ENCODE results near the gene GGCX.

GGCX gene

DNA sequence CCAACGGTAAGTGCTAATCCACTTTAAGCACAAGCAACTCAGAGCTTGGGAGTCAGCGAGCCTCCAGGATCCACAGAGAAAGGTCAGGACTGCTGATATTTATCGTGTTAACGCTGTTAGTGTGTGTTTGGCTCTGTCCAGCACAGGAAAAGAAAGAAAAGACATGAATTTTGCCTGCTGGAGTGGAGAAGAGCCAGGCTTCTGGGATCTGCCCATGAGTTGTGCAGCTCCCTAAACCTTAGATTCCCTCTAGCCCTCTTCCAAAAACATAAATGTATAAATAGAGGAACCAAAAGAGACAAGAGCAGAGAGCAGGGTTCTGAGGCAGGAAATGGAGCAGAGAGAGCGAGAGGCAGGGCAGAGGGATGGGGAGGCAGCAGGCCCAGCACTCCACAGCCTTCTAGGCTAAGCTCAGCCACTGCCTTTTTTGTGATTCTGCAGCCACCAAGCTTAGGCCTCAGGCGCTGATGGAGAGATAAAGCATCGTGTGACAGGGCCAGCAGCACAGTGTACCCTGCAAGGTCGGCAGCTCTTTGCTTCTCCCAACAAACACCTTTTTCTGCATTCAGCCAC, 36.9 kb downstream of the GGCX start:
- Histone ChIP-seq H3K79me2 (ENCODE audit: insufficient read depth, low read length) (no peaks in the 10 kb centered on the region), H3K9me2 (replicated peaks; ENCODE audit: insufficient read depth, low read length) (no peaks in the 10 kb centered on the region), H3K9ac (ENCODE audit: low read length) (no peak overlapping the region), H4K20me1 (ENCODE audit: low read depth, low read length) (no peaks in the 10 kb centered on the region), H3K36me3 (ENCODE audit: low read length) (no peaks in the 10 kb centered on the region), H3F3A (ENCODE audit: insufficient read depth) (no peaks in the 10 kb centered on the region), H2AFZ (ENCODE audit: low read depth, low read length, severe bottlenecking) (no peak overlapping the region), H3K27ac (ENCODE audit: low read depth, low read length) (no peak overlapping the region), H3K4me3 (ENCODE audit: insufficient read depth, low read length, poor library complexity, severe bottlenecking) (no peak overlapping the region), H3K4me2 (ENCODE audit: low read depth, low read length, poor library complexity, severe bottlenecking) (no peak overlapping the region), H3K27me3 (ENCODE audit: low read length) (no peaks in the 10 kb centered on the region), H3K9me3 (ENCODE audit: insufficient read depth, low read length) (no peaks in the 10 kb centered on the region)
- TF ChIP-seq CTCF (IDR thresholded peaks at IDR 0.05; ENCODE audit: insufficient read depth, low read length, poor library complexity, severe bottlenecking) (no peak), EZH2phosphoT487 (conservative IDR thresholded peaks at IDR 0.05; ENCODE audit: low read length) (no peak)

DNA sequence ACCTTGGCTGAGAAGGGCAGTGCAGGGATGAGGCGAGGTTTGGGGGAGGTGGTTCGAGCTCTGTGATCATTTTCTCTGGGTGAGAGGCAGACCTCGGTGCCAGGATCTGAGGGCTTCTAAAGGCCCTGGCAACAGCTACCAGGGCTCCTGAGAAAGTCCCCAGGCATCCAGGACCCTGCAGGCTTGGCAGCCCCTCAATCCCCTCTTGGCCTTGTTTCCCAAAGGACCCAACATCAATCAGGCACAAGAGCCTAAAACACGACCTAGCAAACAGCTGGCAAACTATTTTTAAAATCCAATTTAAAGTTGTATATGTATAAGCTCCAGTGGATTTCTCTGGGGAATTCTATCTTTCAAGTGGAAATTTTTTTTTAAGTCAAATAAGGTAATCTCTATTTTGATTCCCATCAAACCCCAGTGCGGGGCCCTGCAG, 37.4 kb downstream of the GGCX start:
- no peaks in the 10 kb centered on the region for H3K9me2 ChIP-seq (replicated peaks; ENCODE audit: insufficient read depth, low read length)
- H4K20me1 ChIP-seq (ENCODE audit: low read depth, low read length) = no peaks in the 10 kb centered on the region
- H3K27me3 ChIP-seq (ENCODE audit: low read length) = no peaks in the 10 kb centered on the region
- H3F3A ChIP-seq (ENCODE audit: insufficient read depth) = no peaks in the 10 kb centered on the region
- no peak overlapping the region for H3K4me2 ChIP-seq (ENCODE audit: low read depth, low read length, poor library complexity, severe bottlenecking)
- H3K36me3 ChIP-seq (ENCODE audit: low read length) = no peaks in the 10 kb centered on the region
- no peak overlapping the region for H3K4me3 ChIP-seq (ENCODE audit: insufficient read depth, low read length, poor library complexity, severe bottlenecking)
- no peak for TF ChIP-seq CTCF (IDR thresholded peaks at IDR 0.05; ENCODE audit: insufficient read depth, low read length, poor library complexity, severe bottlenecking)
- no peak for TF ChIP-seq EZH2phosphoT487 (conservative IDR thresholded peaks at IDR 0.05; ENCODE audit: low read length)
- no peak overlapping the region for H3K9ac ChIP-seq (ENCODE audit: low read length)
- no peak overlapping the region for H2AFZ ChIP-seq (ENCODE audit: low read depth, low read length, severe bottlenecking)
- H3K27ac ChIP-seq (ENCODE audit: low read depth, low read length) = no peak overlapping the region
- H3K79me2 ChIP-seq (ENCODE audit: insufficient read depth, low read length) = no peaks in the 10 kb centered on the region
- H3K9me3 ChIP-seq (ENCODE audit: insufficient read depth, low read length) = no peaks in the 10 kb centered on the region

DNA sequence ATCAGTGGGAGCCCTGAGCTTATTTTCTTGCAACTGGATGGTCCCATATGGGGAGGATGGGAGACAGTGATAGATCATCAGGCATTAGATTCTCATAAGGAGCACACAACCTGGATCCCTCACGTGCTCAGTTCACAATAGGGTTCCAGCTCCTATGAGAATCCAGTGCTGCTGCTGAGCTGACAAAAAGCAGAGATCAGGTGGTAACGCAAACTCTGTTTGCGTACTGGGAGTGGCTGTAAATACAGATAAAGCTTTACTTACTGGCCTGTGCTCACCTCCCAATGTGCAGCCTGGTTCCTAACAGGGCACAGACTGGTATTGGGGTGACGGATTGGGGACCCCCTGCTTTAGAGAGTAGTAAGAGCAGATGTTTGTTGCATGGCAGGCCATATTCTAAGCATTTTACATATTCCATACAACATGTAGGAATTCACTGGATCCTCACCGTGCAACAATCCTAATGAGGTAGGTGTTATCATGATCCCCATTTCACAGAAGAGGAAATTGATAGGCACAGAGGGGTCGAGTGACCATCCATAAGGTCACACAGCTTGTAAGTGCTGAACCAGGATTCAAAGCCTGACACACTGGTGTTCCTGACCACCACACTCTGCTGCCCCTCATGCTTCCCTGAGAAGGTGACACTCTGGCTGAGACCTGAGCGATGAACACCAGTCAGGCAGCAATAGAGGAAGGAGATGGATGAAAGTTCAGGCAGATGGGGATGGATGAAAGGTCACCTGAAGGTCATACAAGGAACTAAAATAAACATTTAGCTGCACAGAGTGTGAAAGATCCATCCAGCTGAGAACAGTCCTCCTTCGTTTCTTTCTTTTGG, 38.0 kb downstream of the GGCX start:
- Histone ChIP-seq H3K9ac (ENCODE audit: low read length) (no peak overlapping the region), H3F3A (ENCODE audit: insufficient read depth) (no peaks in the 10 kb centered on the region), H2AFZ (ENCODE audit: low read depth, low read length, severe bottlenecking) (no peak overlapping the region), H3K27me3 (ENCODE audit: low read length) (no peaks in the 10 kb centered on the region), H3K27ac (ENCODE audit: low read depth, low read length) (no peak overlapping the region), H3K4me2 (ENCODE audit: low read depth, low read length, poor library complexity, severe bottlenecking) (no peak overlapping the region), H3K9me3 (ENCODE audit: insufficient read depth, low read length) (no peaks in the 10 kb centered on the region), H3K9me2 (replicated peaks; ENCODE audit: insufficient read depth, low read length) (no peaks in the 10 kb centered on the region), H3K79me2 (ENCODE audit: insufficient read depth, low read length) (no peaks in the 10 kb centered on the region), H3K36me3 (ENCODE audit: low read length) (no peaks in the 10 kb centered on the region), H3K4me3 (ENCODE audit: insufficient read depth, low read length, poor library complexity, severe bottlenecking) (no peak overlapping the region), H4K20me1 (ENCODE audit: low read depth, low read length) (no peaks in the 10 kb centered on the region)
- no peak for TF ChIP-seq EZH2phosphoT487 (conservative IDR thresholded peaks at IDR 0.05; ENCODE audit: low read length)
- TF ChIP-seq CTCF (IDR thresholded peaks at IDR 0.05; ENCODE audit: insufficient read depth, low read length, poor library complexity, severe bottlenecking) = no peak

Measured in SU-DHL-6 (cell line).